C1 segment of cervical spinal cord (tissue), 14 donors: Measurements from ENCODE around the gene MVK.

ENCODE experiments used
- DNase-seq, 14 donors: peaks; one replicate each; lab custom pipeline; 2025; lab: John Stamatoyannopoulos, UW

MVK gene

GRCh38 chr12:109544955-109545531 lies 28.6 kb upstream of the MVK start:
- DNase-seq = no peak

- no peak for DNase-seq
Observed at GRCh38 chr12:109545826-109546225, 27.8 kb upstream of the MVK start.

DNA sequence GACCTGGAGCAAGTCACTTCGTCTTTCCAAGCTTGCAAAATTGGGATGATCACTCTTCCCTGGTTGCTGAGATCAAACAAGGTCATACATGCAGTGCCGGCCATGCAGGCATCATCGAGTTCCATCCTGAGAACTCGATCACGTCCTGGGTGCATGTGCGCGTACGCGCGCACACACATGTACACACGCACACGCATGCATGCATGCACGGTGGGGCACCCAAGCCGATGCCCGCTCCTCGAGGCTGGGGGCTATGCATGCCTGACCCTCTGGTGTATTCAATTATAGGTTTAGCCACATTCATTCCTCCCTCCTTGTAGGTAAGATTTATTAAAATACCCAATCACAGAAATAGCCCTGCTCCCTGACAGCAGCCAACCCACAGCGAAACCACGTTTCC lies 26.3 kb upstream of the MVK start:
- DNase-seq = no peak

- no peak for DNase-seq
Observed at GRCh38 chr12:109548258-109548657, 25.3 kb upstream of the MVK start.

- no peak for DNase-seq
Observed at GRCh38 chr12:109549613-109550270, 23.9 kb upstream of the MVK start.

- DNase-seq = no peak
Observed at GRCh38 chr12:109550281-109550680, 23.3 kb upstream of the MVK start.

DNA sequence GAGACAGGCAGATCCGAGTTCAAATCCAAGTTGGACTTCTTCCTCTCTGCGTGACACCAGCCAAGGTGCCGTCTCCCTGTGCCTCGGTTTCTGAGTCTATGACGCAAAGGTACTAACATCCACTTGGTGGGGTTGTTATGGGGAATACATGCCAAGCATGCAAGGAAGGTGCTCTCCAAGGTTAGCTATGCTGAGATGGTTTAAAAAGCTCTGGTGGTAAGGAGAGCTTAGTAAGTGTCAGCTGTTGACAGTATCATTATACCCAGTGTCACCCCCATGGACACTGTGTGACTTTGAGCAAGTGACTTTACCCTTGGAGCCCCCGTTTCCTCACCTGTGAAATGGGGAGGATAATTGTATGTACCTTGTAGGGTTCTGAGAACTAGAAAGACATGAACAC lies 22.5 kb upstream of the MVK start:
- DNase-seq = no peak

GRCh38 chr12:109552971-109553370 lies 20.6 kb upstream of the MVK start:
- DNase-seq = no peak

DNA sequence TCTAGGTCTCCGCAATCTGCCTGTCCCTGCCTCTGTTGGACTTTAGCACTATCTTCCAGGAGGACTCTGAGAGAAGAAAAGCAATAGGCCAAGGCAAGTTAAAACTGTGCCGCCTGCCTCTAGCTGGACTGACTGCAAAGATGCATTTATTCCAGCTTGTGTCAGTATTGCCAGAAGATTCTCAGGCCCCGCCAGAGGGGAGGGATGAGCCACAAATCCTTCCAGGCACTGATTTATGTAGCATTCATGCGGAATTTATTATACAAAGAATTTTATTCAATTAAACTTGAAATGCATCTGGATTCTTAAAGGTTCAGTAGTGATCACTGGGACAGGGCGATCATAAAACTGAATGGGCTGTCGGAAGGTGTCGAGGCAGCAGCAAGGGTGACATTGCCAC lies 20.1 kb upstream of the MVK start:
- DNase-seq = no peak

DNA sequence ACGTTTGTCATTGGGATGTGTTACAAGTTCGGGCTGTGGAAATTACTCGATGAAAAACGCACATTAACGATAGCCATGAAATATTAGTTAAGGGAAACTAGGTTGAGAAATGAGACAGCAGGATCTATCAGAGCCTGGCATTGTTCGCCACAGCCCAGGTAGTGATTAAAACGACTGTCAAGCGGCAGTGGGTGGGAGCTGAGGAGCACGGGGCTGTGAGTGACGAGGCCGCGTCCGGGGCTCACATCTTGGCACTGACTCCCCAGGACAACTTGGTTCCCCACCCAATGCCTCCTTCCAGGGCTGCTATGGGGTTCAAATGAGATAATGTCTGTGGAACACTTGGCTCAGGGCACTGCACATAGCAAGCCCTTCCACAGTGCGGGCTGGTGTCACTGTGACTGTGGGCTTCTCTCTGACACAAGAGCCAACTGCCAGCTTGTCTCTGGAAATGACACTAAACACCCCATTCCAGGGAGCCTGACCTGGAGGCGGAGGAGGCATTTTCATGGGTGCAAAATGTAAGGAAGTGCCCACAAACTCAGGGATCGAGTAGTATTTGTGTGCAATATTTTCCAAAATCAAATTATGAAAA lies 19.6 kb upstream of the MVK start:
- peak in 1 of 14 donors; percentile 15 for DNase-seq

DNA sequence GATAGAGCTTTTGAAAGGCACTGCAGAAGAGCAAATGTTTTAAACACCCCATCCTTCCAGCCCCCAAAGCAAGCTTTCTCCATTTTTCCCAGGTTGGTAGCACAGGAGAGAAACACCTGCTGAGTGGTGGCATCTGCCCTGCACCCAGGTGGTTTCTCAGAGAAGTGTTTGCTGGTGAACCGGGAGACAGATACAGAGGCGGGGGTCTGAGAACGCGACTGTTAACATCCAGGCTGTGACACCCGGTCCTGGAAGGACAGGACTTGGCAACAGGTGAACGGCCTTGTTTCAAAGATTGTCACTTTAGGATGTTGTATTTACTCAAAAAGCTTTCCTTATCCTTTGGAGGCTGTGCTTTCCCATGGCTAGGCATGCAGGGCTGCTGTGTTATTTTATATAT lies 18.8 kb upstream of the MVK start:
- no peak for DNase-seq

GRCh38 chr12:109555431-109556315 lies 17.9 kb upstream of the MVK start:
- DNase-seq = no peak

DNA sequence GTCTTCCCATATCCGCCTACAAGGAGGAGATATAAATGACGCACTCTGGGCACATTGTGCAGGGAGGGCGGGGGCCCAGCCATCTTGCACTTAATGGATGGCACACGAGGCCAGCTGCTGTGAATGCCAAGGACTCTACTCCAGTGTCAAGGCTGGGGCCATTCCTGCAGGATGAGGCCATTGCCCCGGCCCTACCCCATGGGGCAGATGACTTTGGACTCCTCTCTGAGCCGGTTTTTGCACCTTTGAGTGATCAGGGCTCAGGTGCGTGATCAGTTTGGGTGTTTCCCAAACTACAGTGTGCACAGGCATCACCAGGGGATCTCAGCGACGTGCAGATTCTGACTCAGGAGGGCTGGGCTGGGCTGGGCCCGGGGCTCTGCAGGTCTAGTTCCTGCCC lies 16.4 kb upstream of the MVK start:
- DNase-seq = no peak

GRCh38 chr12:109557805-109558204 lies 15.8 kb upstream of the MVK start:
- DNase-seq = no peak

- DNase-seq = no peak
Observed at GRCh38 chr12:109558374-109559199, 15.0 kb upstream of the MVK start.

DNA sequence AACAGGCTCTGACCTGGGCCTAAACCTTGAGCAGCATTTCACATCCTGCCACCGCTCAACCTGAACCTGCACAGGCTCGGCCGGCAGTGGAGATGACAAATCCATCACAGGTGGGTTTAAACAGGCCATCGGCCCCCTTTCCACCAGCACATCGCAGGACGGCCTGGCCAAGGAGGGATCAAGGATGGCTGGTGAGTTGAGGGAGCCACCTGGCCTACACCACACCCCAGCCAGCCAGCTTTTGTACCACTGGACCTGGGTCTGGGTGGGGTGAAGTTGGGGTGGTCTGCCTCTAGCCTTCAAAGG lies 14.4 kb upstream of the MVK start:
- no peak for DNase-seq

DNA sequence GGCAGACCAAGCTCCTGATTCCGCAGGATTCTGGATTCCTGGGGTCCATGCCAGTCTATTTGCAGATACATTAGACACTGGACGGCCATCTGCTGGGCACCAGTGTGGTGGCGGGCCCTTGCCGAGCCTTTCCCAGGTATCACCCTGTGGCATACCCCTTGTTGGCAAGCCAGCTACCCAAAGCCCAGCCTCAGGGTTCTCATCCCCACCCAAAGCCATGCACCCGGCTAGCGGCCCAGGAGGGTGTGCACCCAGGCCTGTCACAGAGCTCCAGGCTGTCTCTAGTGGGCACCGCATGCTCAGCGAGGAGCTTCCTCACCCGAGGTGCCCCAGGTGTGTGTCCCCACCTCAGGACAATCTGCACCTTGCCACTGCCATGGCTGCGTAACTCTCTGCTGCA lies 14.0 kb upstream of the MVK start:
- no peak for DNase-seq

DNA sequence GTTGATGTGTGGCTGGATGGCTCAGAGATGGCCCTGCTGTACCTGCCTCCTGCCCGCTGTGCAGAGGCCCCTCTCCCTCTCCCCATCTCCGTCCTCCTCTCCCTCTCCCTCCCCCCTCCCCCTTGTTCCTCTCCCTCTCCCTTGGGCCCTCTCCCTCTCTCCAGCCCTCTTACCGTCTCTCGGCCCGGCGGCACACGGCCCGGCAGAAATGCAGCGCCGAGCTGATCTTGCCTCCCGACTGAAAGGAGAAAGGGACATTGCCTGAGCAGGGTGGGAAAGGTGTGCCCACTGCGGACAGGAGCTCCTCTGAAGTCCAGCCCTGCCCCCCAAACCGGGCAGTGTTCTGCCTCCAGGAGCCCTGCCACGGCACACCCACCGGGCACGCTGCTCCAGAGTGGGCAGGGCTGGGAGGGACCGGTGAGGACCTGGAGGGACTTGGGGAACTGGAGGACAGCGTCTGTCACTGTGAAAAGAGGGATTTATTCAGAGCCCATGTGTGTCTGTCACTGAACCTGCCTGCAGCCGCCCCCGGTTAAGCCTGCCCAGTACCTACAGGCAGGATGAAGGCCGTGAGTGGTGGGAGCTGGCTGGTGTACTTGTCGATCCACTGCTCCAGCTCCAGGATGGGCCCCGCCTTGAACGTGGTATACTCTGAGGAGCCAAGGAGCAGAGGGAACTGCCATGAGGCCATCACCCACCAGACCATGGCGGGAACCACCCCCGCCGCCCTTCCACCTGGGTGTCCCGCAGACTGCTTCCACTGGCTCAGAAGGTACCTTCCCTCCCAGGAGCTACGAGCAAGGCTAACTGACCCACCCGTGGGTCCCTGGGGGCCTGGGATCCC lies 12.5 kb upstream of the MVK start:
- DNase-seq = no peak

DNA sequence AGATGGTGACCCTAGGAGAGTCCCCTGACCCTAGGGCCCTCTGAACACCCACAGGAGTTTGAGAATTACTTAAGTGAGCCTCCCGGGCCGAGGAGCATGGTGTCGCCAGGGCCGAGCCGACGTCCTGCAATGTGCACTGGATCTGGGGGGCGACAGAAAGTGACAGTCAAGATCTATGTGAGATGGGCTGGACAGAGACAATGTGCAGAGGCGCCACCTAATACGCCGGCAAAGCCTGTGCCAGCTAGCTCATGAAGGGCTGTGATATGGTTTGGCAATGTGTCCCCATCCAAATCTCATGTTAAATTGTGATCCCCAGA lies 11.9 kb upstream of the MVK start:
- DNase-seq = no peak

- no peak for DNase-seq
Observed at GRCh38 chr12:109562871-109563270, 10.7 kb upstream of the MVK start.
